Mucosa of descending colon (tissue), 3 donors: Measurements from ENCODE around the gene FAM228B. TPM values are rescaled to one million over a fixed set of nuclear protein-coding genes. Genes with fewer than 3 reads are reported as not detected.

Source experiments
- ATAC-seq: fragments of 200-7000 bp; cut with Tn5 transposase; one replicate; pipeline ENCODE4 v1.9.1; 2020; ENCODE audit warnings: mild to moderate bottlenecking, moderate library complexity
- DNase-seq, 3 donors: peaks; one replicate each; pipeline ENCODE4 v3.0.0-alpha.2; 2020
- H3K36me3 ChIP-seq: fragments of 200-600 bp; one replicate; pipeline ENCODE4 v1.8.0; 2021; ENCODE audit warnings: low read depth, mild to moderate bottlenecking
- H3K4me1 ChIP-seq: fragments of 200-600 bp; one replicate; pipeline ENCODE4 v1.8.0; 2021; ENCODE audit warnings: low read depth, mild to moderate bottlenecking
- H3K4me3 ChIP-seq: fragments of 200-600 bp; one replicate; pipeline ENCODE4 v1.8.0; 2021; ENCODE audit warnings: mild to moderate bottlenecking
- H3K9me3 ChIP-seq: fragments of 200-600 bp; one replicate; pipeline ENCODE4 v1.8.0; 2021; ENCODE audit warnings: mild to moderate bottlenecking
- intact Hi-C, 2 donors: fragments of 100-400 bp; cut with DNase I in 1 of 2; cut with micrococcal nuclease in 1 of 2; formaldehyde crosslinking; loops; one replicate each; pipeline versions ENCODE4 v1.11.0 to v1.11.1; 2022; cut with DNase I, micrococcal nuclease
- total RNA-seq, 3 donors: library from RNA; stranded (reverse); fragmentation: NEBNext Ultra II Directional in 2 of 3; extraction: Animal tissue kit (Norgen Biotek cat#: 25700) in 2 of 3; gene quantifications; one replicate each; pipeline versions ENCODE4 v1.2.1 to v1.2.4, GENCODE V29; 2021 to 2023
- TF ChIP-seq, protein P1 (sequence below): fragments of 200-600 bp; IDR thresholded peaks from one replicate; pipeline ENCODE4 v1.8.0; 2022; ENCODE audit warnings: antibody characterized with exemption, mild to moderate bottlenecking
- donor health status: DM: no; HTN: no; CAD: no; lungs with moderate emphysema.
- donor health status: DM: no; HTN: no; CAD: no.
- donor health status: DM: no; HTN: yes; CAD: no.

FAM228B gene
- total RNA-seq, 3 donors from 2014 or later: 4.8 to 36.6 (median 7.8) TPM

DNA sequence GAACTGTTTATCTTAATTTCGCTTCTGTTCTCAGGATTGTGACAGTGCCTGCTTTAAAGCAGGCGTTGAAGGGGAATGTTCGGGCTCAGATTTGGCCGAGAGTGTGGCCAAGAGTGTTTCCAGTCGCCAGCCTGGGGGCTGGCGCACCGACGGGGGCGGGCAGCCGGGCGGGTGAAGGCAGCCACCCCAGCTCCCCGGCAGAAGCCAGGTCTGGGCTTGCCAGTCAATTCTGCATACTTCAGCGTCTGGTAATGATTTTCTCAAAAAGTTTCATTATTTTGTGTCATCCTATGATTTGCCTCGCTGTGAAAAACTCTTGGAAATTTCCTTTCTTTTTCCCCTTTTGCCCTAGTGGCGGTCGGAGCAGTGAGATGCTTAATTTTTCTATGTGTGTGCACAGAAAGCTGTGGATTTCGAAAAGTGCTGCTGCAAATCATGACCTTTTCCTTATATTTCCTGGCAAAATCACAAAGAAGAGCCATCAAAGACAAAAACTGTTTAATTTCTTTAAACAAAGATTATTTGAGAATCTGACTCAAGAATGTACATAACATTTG is 52.4 kb downstream of the FAM228B start:
- Histone ChIP-seq H3K9me3 (no peaks in the 10 kb centered on the region), H3K4me1 (no peaks in the 10 kb centered on the region), H3K4me3 (no peak overlapping the region), H3K36me3 (no peaks in the 10 kb centered on the region)
- intact Hi-C loops: no loop called here
- ATAC-seq: no peak
- TF ChIP-seq, protein P1, sequence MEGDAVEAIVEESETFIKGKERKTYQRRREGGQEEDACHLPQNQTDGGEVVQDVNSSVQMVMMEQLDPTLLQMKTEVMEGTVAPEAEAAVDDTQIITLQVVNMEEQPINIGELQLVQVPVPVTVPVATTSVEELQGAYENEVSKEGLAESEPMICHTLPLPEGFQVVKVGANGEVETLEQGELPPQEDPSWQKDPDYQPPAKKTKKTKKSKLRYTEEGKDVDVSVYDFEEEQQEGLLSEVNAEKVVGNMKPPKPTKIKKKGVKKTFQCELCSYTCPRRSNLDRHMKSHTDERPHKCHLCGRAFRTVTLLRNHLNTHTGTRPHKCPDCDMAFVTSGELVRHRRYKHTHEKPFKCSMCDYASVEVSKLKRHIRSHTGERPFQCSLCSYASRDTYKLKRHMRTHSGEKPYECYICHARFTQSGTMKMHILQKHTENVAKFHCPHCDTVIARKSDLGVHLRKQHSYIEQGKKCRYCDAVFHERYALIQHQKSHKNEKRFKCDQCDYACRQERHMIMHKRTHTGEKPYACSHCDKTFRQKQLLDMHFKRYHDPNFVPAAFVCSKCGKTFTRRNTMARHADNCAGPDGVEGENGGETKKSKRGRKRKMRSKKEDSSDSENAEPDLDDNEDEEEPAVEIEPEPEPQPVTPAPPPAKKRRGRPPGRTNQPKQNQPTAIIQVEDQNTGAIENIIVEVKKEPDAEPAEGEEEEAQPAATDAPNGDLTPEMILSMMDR: no peak
- no peak for DNase-seq

DNA sequence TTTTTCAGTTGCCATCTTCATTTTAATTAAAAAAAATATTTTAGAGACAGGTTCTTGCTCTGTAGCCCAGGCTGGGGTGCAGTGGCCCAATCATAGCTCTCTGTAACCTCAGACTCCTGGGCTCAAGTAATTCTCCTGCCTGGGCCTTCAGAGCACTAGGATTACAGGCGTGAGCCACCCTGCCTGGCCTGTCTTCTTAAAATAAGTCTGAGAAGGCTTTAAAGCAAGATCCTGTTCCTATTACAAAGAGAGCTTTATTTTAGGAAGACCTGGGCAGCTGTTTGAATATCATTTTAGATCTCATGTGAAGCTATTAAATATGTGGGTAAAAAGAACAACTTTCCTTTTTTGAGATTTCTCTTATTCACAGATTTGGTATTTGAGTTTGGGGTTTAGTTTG is 53.1 kb downstream of the FAM228B start:
- no peak for DNase-seq
- intact Hi-C loops: no loop called here
- Histone ChIP-seq H3K4me3 (no peak overlapping the region), H3K4me1 (no peaks in the 10 kb centered on the region), H3K9me3 (no peaks in the 10 kb centered on the region), H3K36me3 (no peaks in the 10 kb centered on the region)
- ATAC-seq: no peak
- TF ChIP-seq, protein P1: no peak

DNA sequence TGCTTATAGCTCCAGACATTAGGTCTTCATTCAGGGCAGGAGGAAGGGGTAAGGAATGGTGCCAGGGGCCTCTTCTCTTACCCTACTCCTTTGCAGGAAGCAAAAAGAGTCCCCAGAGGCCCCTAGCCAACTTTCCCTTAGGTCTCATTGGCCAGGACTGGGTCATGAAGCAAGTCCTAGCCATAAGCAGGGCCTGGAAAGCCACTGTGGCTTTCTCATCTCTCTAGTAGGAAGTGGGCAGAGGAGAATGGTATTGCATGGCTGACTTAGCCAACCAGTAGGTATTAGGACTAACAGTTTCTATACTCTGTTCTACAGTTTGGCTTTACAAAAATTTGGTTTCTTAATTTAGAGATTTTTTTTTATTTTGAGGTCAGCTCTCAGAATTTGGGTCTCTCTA is 56.4 kb downstream of the FAM228B start:
- no peak for ATAC-seq
- TF ChIP-seq, protein P1: no peak
- DNase-seq: no peak
- intact Hi-C loops: no loop called here
- no peaks in the 10 kb centered on the region for H3K36me3 ChIP-seq
- no peak overlapping the region for H3K4me3 ChIP-seq
- H3K4me1 ChIP-seq: no peaks in the 10 kb centered on the region
- H3K9me3 ChIP-seq: no peaks in the 10 kb centered on the region

DNA sequence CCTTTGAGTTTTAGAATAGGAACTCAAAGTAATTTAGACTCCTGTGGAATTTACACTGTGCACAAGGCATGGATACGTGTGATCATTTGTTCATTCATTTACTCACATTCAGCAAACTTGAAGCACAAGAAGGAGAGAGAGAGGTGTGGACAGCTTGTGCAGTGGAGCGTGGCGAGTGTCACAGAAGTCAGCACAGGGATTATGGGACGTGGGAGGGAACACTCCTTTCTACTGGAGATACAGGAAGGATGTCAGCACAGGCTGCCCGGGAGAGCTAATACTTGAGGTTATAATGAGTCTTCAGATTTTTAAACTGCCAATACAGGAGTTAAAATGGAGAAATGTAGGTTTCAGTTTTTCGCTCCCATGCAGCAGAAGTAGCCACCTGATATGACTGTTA is 58.6 kb downstream of the FAM228B start:
- H3K9me3 ChIP-seq: no peaks in the 10 kb centered on the region

DNA sequence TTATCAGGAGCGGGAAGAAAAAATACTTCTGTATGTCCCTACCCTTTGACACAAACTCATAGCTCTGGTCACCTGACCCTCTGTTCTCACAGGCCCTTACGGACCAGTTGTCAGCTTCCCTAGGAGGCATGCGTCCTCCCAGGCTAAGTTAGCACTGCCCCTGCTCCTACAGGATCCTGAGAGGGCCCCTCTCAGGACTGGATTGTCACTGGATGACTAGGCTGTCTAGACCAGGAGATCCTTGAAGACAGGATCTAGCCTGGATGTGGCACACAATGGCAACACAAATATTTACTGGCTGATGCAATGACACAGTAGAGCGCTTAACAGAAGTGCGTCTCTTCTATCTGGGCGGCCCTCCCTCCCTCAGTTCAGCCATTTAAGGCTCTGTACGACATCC is 59.2 kb downstream of the FAM228B start:
- intact Hi-C loops: no loop called here
- ATAC-seq (no peak), DNase-seq (no peak)
- H3K4me3 ChIP-seq: no peak overlapping the region
- TF ChIP-seq, protein P1: no peak
- H3K36me3 ChIP-seq: no peaks in the 10 kb centered on the region
- H3K4me1 ChIP-seq: no peaks in the 10 kb centered on the region
- no peaks in the 10 kb centered on the region for H3K9me3 ChIP-seq

More for the DNA sequence above, 58.6 kb downstream of the FAM228B start:
- Histone ChIP-seq H3K4me3 (no peak overlapping the region), H3K4me1 (no peaks in the 10 kb centered on the region), H3K36me3 (no peaks in the 10 kb centered on the region)
- ATAC-seq (no peak), DNase-seq (no peak)
- intact Hi-C loops: no loop called here
- TF ChIP-seq, protein P1: no peak
